Adipocyte (in vitro differentiated cells): ENCODE data around the gene CUTC.
"Not testable (repeated sequence)": the region's sequence is repeated elsewhere in the genome, so short reads cannot be mapped to it uniquely, and the experiment has no call there.

Experiments
- DNase-seq: peaks from one replicate; pipeline ENCODE4 v3.0.0-alpha.2; 2015; ENCODE audit warnings: low read depth
- H3K27me3 ChIP-seq: replicated peaks from 2 replicates; pipeline ENCODE4 v1.7.0; 2013; ENCODE audit warnings: mild to moderate bottlenecking, low read length, moderate library complexity; ENCODE audit not compliant: control insufficient read depth, insufficient read depth
- H3K36me3 ChIP-seq: 2 replicates; pipeline ENCODE4 v1.7.0; 2013; ENCODE audit warnings: low read length, mild to moderate bottlenecking, moderate library complexity; ENCODE audit not compliant: control insufficient read depth, insufficient read depth, severe bottlenecking
- H3K4me1 ChIP-seq: 2 replicates; pipeline ENCODE4 v1.7.0; 2013; ENCODE audit warnings: mild to moderate bottlenecking, low read length, moderate library complexity; ENCODE audit not compliant: control insufficient read depth, insufficient read depth
- H3K4me3 ChIP-seq: 2 replicates; pipeline ENCODE4 v1.7.0; 2013; ENCODE audit warnings: mild to moderate bottlenecking, low read length, moderate library complexity
- H3K9ac ChIP-seq: 2 replicates; pipeline ENCODE4 v1.7.0; 2013; ENCODE audit warnings: mild to moderate bottlenecking, low read length, moderate library complexity
- H3K9me3 ChIP-seq: 2 replicates; pipeline ENCODE4 v1.7.0; 2013; ENCODE audit warnings: mild to moderate bottlenecking, low read length, moderate library complexity; ENCODE audit not compliant: control insufficient read depth

The CUTC gene

GRCh38 chr10:99711129-99711719, 20.8 kb upstream of the CUTC start:
- peaks cover 58% of the 10 kb centered on the region for H3K36me3 ChIP-seq
- peaks cover 27% of the 10 kb centered on the region for H3K4me1 ChIP-seq
- no peaks in the 10 kb centered on the region for H3K9me3 ChIP-seq
- no peaks in the 10 kb centered on the region for H3K27me3 ChIP-seq
- H3K4me3 ChIP-seq: no peak overlapping the region
- H3K9ac ChIP-seq: no peak overlapping the region
- peak; percentile 89 for DNase-seq

DNA sequence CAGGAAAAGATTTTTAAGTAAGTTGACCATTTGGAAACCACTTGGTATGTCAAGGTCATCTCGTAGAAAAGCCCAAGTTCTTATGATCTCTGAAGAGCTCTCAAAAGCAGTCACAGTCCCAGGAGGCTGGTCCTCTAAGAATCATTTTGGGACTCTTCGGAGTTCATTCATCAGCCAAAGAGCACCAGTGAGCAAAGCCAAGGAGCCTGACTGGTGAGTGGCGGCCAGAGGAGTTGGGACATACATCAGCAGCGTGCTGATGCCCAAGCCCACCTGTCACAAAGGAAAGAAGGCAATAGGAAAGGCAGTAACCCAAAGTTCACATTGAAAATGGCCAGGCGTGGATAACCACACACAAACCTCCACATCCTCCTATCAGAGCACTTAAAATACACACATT, 17.6 kb upstream of the CUTC start:
- Histone ChIP-seq H3K27me3 (no peaks in the 10 kb centered on the region), H3K9ac (no peak overlapping the region), H3K9me3 (no peaks in the 10 kb centered on the region), H3K4me1 (peaks cover 10% of the 10 kb centered on the region), H3K36me3 (peaks cover 72% of the 10 kb centered on the region), H3K4me3 (no peak overlapping the region)
- DNase-seq: no peak

- H3K9ac ChIP-seq: no peak overlapping the region
- H3K4me3 ChIP-seq: no peak overlapping the region
- no peaks in the 10 kb centered on the region for H3K4me1 ChIP-seq
- no peak for DNase-seq
- H3K9me3 ChIP-seq: no peaks in the 10 kb centered on the region
- H3K27me3 ChIP-seq: no peaks in the 10 kb centered on the region
- peaks cover 94% of the 10 kb centered on the region for H3K36me3 ChIP-seq
These were observed 11.6 kb upstream of the CUTC start for GRCh38 chr10:99720387-99720786.

- Histone ChIP-seq H3K4me3 (no peak overlapping the region), H3K4me1 (peaks cover 29% of the 10 kb centered on the region), H3K9me3 (no peaks in the 10 kb centered on the region), H3K9ac (no peak overlapping the region), H3K27me3 (no peaks in the 10 kb centered on the region), H3K36me3 (peaks cover 34% of the 10 kb centered on the region)
- no peak for DNase-seq
These were observed 2.0 kb upstream of the CUTC start for GRCh38 chr10:99730026-99730425.

DNA sequence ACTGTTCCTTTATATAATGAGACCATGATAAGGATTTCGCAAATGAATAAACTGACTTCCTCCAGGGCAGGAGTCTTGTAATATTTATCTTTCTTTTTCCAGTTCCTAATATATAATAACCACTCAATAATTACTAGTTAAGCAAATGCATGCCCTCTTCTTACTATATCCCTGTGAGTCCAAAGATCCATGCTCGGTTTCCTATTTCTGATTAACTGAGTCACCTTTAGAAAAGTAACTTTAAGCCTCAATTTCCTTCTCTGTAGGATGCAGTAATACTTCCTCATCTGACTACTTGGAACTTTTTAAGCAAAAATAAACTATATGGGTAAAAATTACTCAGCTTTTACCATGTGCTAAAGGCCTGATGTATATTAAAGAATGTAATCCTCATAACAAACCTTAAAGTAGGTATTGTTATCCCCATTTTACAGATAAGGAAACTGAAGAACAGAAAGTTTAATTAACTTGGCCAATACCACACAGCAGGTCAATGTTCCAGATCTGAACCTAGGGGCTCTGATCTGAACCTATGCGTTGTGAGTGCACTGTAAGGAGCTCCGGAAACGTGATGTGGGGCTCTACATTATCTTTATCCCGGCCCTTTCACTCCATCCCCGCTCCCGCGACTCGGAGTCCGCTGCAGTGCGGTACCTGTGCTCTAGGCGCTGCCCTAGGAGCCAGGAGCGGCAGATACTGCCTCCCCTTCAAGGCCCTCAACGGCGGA, 565 bp upstream of the CUTC start:
- DNase-seq: peak; percentile 25
- Histone ChIP-seq H3K4me3 (peak overlapping the region; percentile 92), H3K9me3 (no peaks in the 10 kb centered on the region), H3K4me1 (peaks cover 43% of the 10 kb centered on the region), H3K27me3 (no peaks in the 10 kb centered on the region), H3K9ac (peak overlapping the region; percentile 100), H3K36me3 (peaks cover 25% of the 10 kb centered on the region)

- H3K4me1 ChIP-seq: peaks cover 58% of the 10 kb centered on the region
- peak overlapping the region; percentile 92 for H3K4me3 ChIP-seq
- peak overlapping the region; percentile 100 for H3K9ac ChIP-seq
- H3K27me3 ChIP-seq: no peaks in the 10 kb centered on the region
- DNase-seq: no peak
- peaks cover 23% of the 10 kb centered on the region for H3K36me3 ChIP-seq
- no peaks in the 10 kb centered on the region for H3K9me3 ChIP-seq
These were observed 1.3 kb downstream of the CUTC start for GRCh38 chr10:99733366-99733765.

GRCh38 chr10:99734111-99734510, 2.1 kb downstream of the CUTC start:
- Histone ChIP-seq H3K36me3 (peaks cover 30% of the 10 kb centered on the region), H3K4me1 (peaks cover 65% of the 10 kb centered on the region), H3K9ac (peak overlapping the region; percentile 100), H3K4me3 (peak overlapping the region; percentile 92)
- not testable (repeated sequence) for H3K9me3 ChIP-seq, DNase-seq, H3K27me3 ChIP-seq

DNA sequence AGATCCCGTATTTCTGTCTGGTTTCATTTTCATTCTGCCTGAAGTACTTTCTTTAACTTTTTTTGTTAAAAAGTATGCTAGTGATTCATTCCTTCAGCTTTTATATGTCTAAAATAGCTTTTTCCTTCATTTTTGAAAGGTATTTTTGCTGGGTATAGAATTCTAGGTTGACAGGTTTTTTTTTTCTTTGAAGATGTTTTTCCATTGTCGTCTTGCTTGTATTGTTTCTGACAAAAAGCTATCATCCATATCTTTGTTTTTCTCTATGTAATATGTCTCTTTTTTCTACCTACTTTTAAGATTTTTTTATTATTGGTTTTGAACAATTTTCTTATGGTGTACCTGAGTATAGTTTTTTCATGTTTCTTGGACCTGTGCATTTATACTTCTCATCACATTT, 8.2 kb downstream of the CUTC start:
- peaks cover 11% of the 10 kb centered on the region for H3K9me3 ChIP-seq
- peak overlapping the region; percentile 62 for H3K4me3 ChIP-seq
- peak overlapping the region; percentile 94 for H3K9ac ChIP-seq
- H3K4me1 ChIP-seq: peaks cover 84% of the 10 kb centered on the region
- no peak for DNase-seq
- peaks cover 82% of the 10 kb centered on the region for H3K36me3 ChIP-seq
- H3K27me3 ChIP-seq: no peaks in the 10 kb centered on the region

- peaks cover 88% of the 10 kb centered on the region for H3K36me3 ChIP-seq
These were observed 9.0 kb downstream of the CUTC start for GRCh38 chr10:99740933-99741559.

GRCh38 chr10:99742254-99742653, 10.2 kb downstream of the CUTC start:
- peak overlapping the region; percentile 94 for H3K9ac ChIP-seq
- H3K4me3 ChIP-seq: peak overlapping the region; percentile 62
- peaks cover 88% of the 10 kb centered on the region for H3K36me3 ChIP-seq
- DNase-seq: peak; percentile 86
- H3K9me3 ChIP-seq: peaks cover 11% of the 10 kb centered on the region
- peaks cover 70% of the 10 kb centered on the region for H3K4me1 ChIP-seq
- no peaks in the 10 kb centered on the region for H3K27me3 ChIP-seq

More at GRCh38 chr10:99740933-99741559, 9.0 kb downstream of the CUTC start:
- DNase-seq: no peak
- Histone ChIP-seq H3K27me3 (no peaks in the 10 kb centered on the region), H3K4me1 (peaks cover 77% of the 10 kb centered on the region), H3K9me3 (peaks cover 11% of the 10 kb centered on the region), H3K4me3 (peak overlapping the region; percentile 62), H3K9ac (peak overlapping the region; percentile 94)

DNA sequence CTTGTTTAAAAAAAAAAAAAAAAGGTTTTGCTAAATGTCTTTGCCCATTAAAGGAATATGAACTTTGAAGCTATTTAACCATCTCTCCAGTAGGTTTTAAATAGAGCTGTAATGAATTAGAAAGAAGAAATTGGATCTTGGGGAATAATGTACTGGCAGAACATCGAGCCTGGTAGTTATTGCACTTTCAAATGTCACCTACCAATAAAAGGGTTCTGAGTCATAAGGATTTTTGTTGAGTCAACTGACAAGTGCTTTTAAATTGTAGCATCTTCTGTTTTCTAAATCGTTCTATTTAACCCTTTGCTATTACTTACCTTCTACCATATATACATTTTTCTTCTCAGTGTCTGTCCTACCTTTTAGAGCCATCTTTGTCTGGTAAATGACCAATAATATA, 10.7 kb downstream of the CUTC start:
- Histone ChIP-seq H3K9me3 (peaks cover 11% of the 10 kb centered on the region), H3K36me3 (peaks cover 88% of the 10 kb centered on the region), H3K4me3 (peak overlapping the region; percentile 62), H3K27me3 (no peaks in the 10 kb centered on the region), H3K4me1 (peaks cover 66% of the 10 kb centered on the region), H3K9ac (peak overlapping the region; percentile 94)
- peak; percentile 78 for DNase-seq
